SK-N-MC (cell line): ENCODE results near the gene C17orf114.

Experiments
- EZH2 ChIP-seq: fragments of 200-600 bp; sonication (generic); IDR thresholded peaks from one replicate; pipeline ENCODE4 v1.6.1; 2017; ENCODE audit warnings: antibody characterized with exemption
- FOXP2 ChIP-seq: optimal IDR thresholded peaks from 2 replicates; pipeline ENCODE3; 2011; ENCODE audit warnings: mild to moderate bottlenecking, moderate library complexity; ENCODE audit not compliant: insufficient read depth; ENCODE audit errors: extremely low read length, control extremely low read depth
- POLR2AphosphoS5 ChIP-seq: IDR thresholded peaks from 2 replicates; pipeline ENCODE4 v1.6.1; 2012; ENCODE audit warnings: mild to moderate bottlenecking, low read depth, low read length, borderline replicate concordance

- TF ChIP-seq EZH2 (no peak), POLR2AphosphoS5 (no peak), FOXP2 (no peak)
Observed at GRCh38 chr17:4768298-4768697, 33.8 kb downstream of the C17orf114 start.
